Trophoblast cell (in vitro differentiated cells and primary cell): Measurements from ENCODE around the gene CHD6.

ENCODE experiments used
- DNase-seq, 2 donors: peaks; one replicate each; pipeline ENCODE4 v3.0.0-alpha.2; 2016
- H2AFZ ChIP-seq: 2 replicates; pipeline ENCODE4 v1.6.1; 2013; ENCODE audit warnings: low read length, moderate library complexity, mild to moderate bottlenecking; ENCODE audit not compliant: insufficient read depth, poor library complexity
- H2AK5ac ChIP-seq: 2 replicates; pipeline ENCODE4 v1.6.1; 2013; ENCODE audit warnings: mild to moderate bottlenecking, low read length
- H2BK120ac ChIP-seq: 2 replicates; pipeline ENCODE4 v1.6.1; 2013; ENCODE audit warnings: low read length, mild to moderate bottlenecking, moderate library complexity; ENCODE audit not compliant: insufficient read depth, poor library complexity
- H2BK12ac ChIP-seq: 2 replicates; pipeline ENCODE4 v1.6.1; 2013; ENCODE audit warnings: mild to moderate bottlenecking, low read length, moderate library complexity
- H2BK5ac ChIP-seq: 2 replicates; pipeline ENCODE4 v1.6.1; 2013; ENCODE audit warnings: low read length, low read depth, moderate library complexity, mild to moderate bottlenecking; ENCODE audit not compliant: poor library complexity
- H3K14ac ChIP-seq: 2 replicates; pipeline ENCODE4 v1.6.1; 2013; ENCODE audit warnings: mild to moderate bottlenecking, low read length
- H3K18ac ChIP-seq: 2 replicates; pipeline ENCODE4 v1.6.1; 2013; ENCODE audit warnings: mild to moderate bottlenecking, low read length
- H3K23ac ChIP-seq: 2 replicates; pipeline ENCODE4 v1.6.1; 2013; ENCODE audit warnings: low read length
- H3K27ac ChIP-seq: 2 replicates; pipeline ENCODE4 v1.5.1; 2013; ENCODE audit warnings: low read depth, mild to moderate bottlenecking, inconsistent platforms, low read length, moderate library complexity
- H3K27me3 ChIP-seq: 2 replicates; pipeline ENCODE4 v1.6.1; 2013; ENCODE audit warnings: inconsistent platforms, mild to moderate bottlenecking, low read length, moderate library complexity; ENCODE audit not compliant: insufficient read depth
- H3K36me3 ChIP-seq, 2 experiments: 1 replicate in 1 of 2; 2 replicates in 1 of 2; pipeline ENCODE4 v1.6.1; 2013; ENCODE audit warnings: low read length in 2 of 2, mild to moderate bottlenecking in 2 of 2, moderate library complexity in 1 of 2; ENCODE audit not compliant: insufficient read depth in 2 of 2, control insufficient read depth in 1 of 2
- H3K4ac ChIP-seq: 2 replicates; pipeline ENCODE4 v1.6.1; 2013; ENCODE audit warnings: low read depth, mild to moderate bottlenecking, low read length, moderate library complexity
- H3K4me1 ChIP-seq, 2 experiments: 1 replicate in 1 of 2; 2 replicates in 1 of 2; pipeline ENCODE4 v1.6.1; 2013; ENCODE audit warnings: low read length in 2 of 2, mild to moderate bottlenecking in 2 of 2, moderate library complexity in 1 of 2; ENCODE audit not compliant: insufficient read depth in 2 of 2, control insufficient read depth in 1 of 2
- H3K4me2 ChIP-seq: 2 replicates; pipeline ENCODE4 v1.6.1; 2013; ENCODE audit warnings: inconsistent platforms, mild to moderate bottlenecking, low read length, moderate library complexity
- H3K4me3 ChIP-seq: 2 replicates; pipeline ENCODE4 v1.5.1; 2013; ENCODE audit warnings: mild to moderate bottlenecking, low read depth, low read length, inconsistent platforms
- H3K79me1 ChIP-seq: one replicate; pipeline ENCODE4 v1.6.1; 2013; ENCODE audit warnings: low read length
- H3K79me2 ChIP-seq: 2 replicates; pipeline ENCODE4 v1.6.1; 2013; ENCODE audit warnings: low read length, mild to moderate bottlenecking; ENCODE audit not compliant: control insufficient read depth, insufficient read depth, poor library complexity
- H3K9ac ChIP-seq: 2 replicates; pipeline ENCODE4 v1.6.1; 2013; ENCODE audit warnings: mild to moderate bottlenecking, low read length
- H3K9me3 ChIP-seq: 2 replicates; pipeline ENCODE4 v1.6.1; 2013; ENCODE audit warnings: low read depth, mild to moderate bottlenecking, control low read depth, inconsistent platforms, low read length; ENCODE audit not compliant: insufficient read depth
- H4K12ac ChIP-seq: 2 replicates; pipeline ENCODE4 v1.6.1; 2013; ENCODE audit warnings: low read depth, mild to moderate bottlenecking, low read length, moderate library complexity
- H4K8ac ChIP-seq: 2 replicates; pipeline ENCODE4 v1.6.1; 2013; ENCODE audit warnings: low read depth, mild to moderate bottlenecking, low read length, moderate library complexity
- H4K91ac ChIP-seq: one replicate; pipeline ENCODE4 v1.6.1; 2013; ENCODE audit warnings: low read depth, mild to moderate bottlenecking, low read length, moderate library complexity
- WGBS: extraction: QIAGEN DNeasy Blood & Tissue Kit; methylation state at CpG from one replicate; pipeline ENCODE4 v1.1.7; 2013; ENCODE audit warnings: missing lambda C conversion rate; ENCODE audit not compliant: insufficient read length, insufficient coverage; ENCODE audit errors: extremely low coverage; 5-methylcytosine and 5-hydroxymethylcytosine counted together

Gene CHD6

GRCh38 chr20:41587956-41588355 is 30.2 kb downstream of the CHD6 start:
- Histone ChIP-seq H3K9me3 (peaks cover 4% of the 10 kb centered on the region), H3K4me3 (no peak overlapping the region), H3K27me3 (no peaks in the 10 kb centered on the region), H2BK120ac (no peak overlapping the region), H3K4ac (peak overlapping the region; percentile 64), H3K27ac (no peak overlapping the region), H3K79me1 (no peaks in the 10 kb centered on the region), H4K91ac (no peak overlapping the region), H4K12ac (no peak overlapping the region), H2BK12ac (no peak overlapping the region), H3K14ac (no peak overlapping the region), H3K4me2 (no peak overlapping the region), H3K79me2 (no peaks in the 10 kb centered on the region), H3K18ac (no peak overlapping the region), H3K9ac (no peak overlapping the region), H2AK5ac (no peak overlapping the region), H4K8ac (no peak overlapping the region), H3K36me3 (peaks cover 4 to 5% of the 10 kb centered on the region in 2 experiments), H2AFZ (no peak overlapping the region), H2BK5ac (no peak overlapping the region), H3K23ac (no peak overlapping the region), H3K4me1 (no peaks in the 10 kb centered on the region)
- WGBS = no CpG with 5 or more reads among the region's 3 CpGs
- no peak for DNase-seq

GRCh38 chr20:41587523-41587922 is 30.7 kb downstream of the CHD6 start:
- H2AFZ ChIP-seq = no peak overlapping the region
- no peaks in the 10 kb centered on the region for H3K4me1 ChIP-seq
- peaks cover 4% of the 10 kb centered on the region for H3K9me3 ChIP-seq
- H3K79me2 ChIP-seq = no peaks in the 10 kb centered on the region
- H2BK5ac ChIP-seq = no peak overlapping the region
- H2BK12ac ChIP-seq = no peak overlapping the region
- H3K23ac ChIP-seq = no peak overlapping the region
- no peak overlapping the region for H4K91ac ChIP-seq
- no peaks in the 10 kb centered on the region for H3K79me1 ChIP-seq
- H3K9ac ChIP-seq = no peak overlapping the region
- H4K8ac ChIP-seq = no peak overlapping the region
- no CpG with 5 or more reads among the region's 2 CpGs for WGBS
- no peak overlapping the region for H3K27ac ChIP-seq
- H2AK5ac ChIP-seq = no peak overlapping the region
- H3K4me2 ChIP-seq = no peak overlapping the region
- H3K18ac ChIP-seq = no peak overlapping the region
- H3K4ac ChIP-seq = no peak overlapping the region
- DNase-seq = no peak
- no peak overlapping the region for H4K12ac ChIP-seq
- peaks cover 4 to 5% of the 10 kb centered on the region in 2 experiments for H3K36me3 ChIP-seq
- no peak overlapping the region for H3K14ac ChIP-seq
- no peak overlapping the region for H2BK120ac ChIP-seq
- no peaks in the 10 kb centered on the region for H3K27me3 ChIP-seq
- no peak overlapping the region for H3K4me3 ChIP-seq

- no peak overlapping the region for H3K4ac ChIP-seq
These were observed 31.4 kb downstream of the CHD6 start for GRCh38 chr20:41586772-41587171.

GRCh38 chr20:41580350-41580749 is 37.8 kb downstream of the CHD6 start:
- Histone ChIP-seq H3K27me3 (no peaks in the 10 kb centered on the region), H3K23ac (no peak overlapping the region), H3K14ac (no peak overlapping the region), H3K79me2 (no peaks in the 10 kb centered on the region), H3K79me1 (no peaks in the 10 kb centered on the region), H4K8ac (no peak overlapping the region), H2AFZ (no peak overlapping the region), H3K36me3 (no peaks in the 10 kb centered on the region), H3K4me3 (no peak overlapping the region), H2BK12ac (no peak overlapping the region), H2BK5ac (no peak overlapping the region), H4K12ac (no peak overlapping the region), H3K9me3 (no peaks in the 10 kb centered on the region), H2AK5ac (no peak overlapping the region), H3K18ac (no peak overlapping the region), H3K9ac (no peak overlapping the region), H3K4me2 (no peak overlapping the region), H2BK120ac (no peak overlapping the region), H4K91ac (no peak overlapping the region), H3K4ac (no peak overlapping the region), H3K27ac (no peak overlapping the region), H3K4me1 (no peaks in the 10 kb centered on the region)
- DNase-seq = no peak
- WGBS = no CpG with 5 or more reads among the region's 2 CpGs

More at GRCh38 chr20:41586772-41587171, 31.4 kb downstream of the CHD6 start:
- H3K27me3 ChIP-seq = no peaks in the 10 kb centered on the region
- no peak for DNase-seq
- H3K14ac ChIP-seq = no peak overlapping the region
- no peak overlapping the region for H4K91ac ChIP-seq
- no peak overlapping the region for H3K9ac ChIP-seq
- no peak overlapping the region for H3K4me3 ChIP-seq
- H4K8ac ChIP-seq = no peak overlapping the region
- no peak overlapping the region for H3K18ac ChIP-seq
- H2BK12ac ChIP-seq = no peak overlapping the region
- H3K79me1 ChIP-seq = no peaks in the 10 kb centered on the region
- H2AFZ ChIP-seq = no peak overlapping the region
- H2BK5ac ChIP-seq = no peak overlapping the region
- no CpG with 5 or more reads among the region's 1 CpG for WGBS
- H3K4me1 ChIP-seq = no peaks in the 10 kb centered on the region
- no peaks in the 10 kb centered on the region for H3K79me2 ChIP-seq
- no peak overlapping the region for H3K27ac ChIP-seq
- no peak overlapping the region for H3K4me2 ChIP-seq
- no peak overlapping the region for H2AK5ac ChIP-seq
- no peak overlapping the region for H4K12ac ChIP-seq
- H3K9me3 ChIP-seq = peaks cover 4% of the 10 kb centered on the region
- no peak overlapping the region for H2BK120ac ChIP-seq
- H3K36me3 ChIP-seq = peaks cover 4 to 5% of the 10 kb centered on the region in 2 experiments
- no peak overlapping the region for H3K23ac ChIP-seq
